BLaER1 treated with 17β-estradiol and CSF1 and Interleukin-3, amounts not matched to agents 10 nM and 100 nM (cell line): ENCODE results near the gene USP4.
A peak's percentile ranks its signal among the peaks of the same experiment; 100 is the strongest.

Experiments
- H3K27ac ChIP-seq, 11 experiments: shearing (Covaris generic); formaldehyde crosslinking; 2 replicates each; pipeline ENCODE4 v1.8.1; 2022
- H3K27me3 ChIP-seq, 11 experiments: shearing (Covaris generic); formaldehyde crosslinking; 2 replicates each; pipeline ENCODE4 v1.8.1; 2022
- H3K36me3 ChIP-seq, 11 experiments: shearing (Covaris generic); formaldehyde crosslinking; 2 replicates each; pipeline ENCODE4 v1.8.1; 2022
- H3K4me1 ChIP-seq, 10 experiments: shearing (Covaris generic); formaldehyde crosslinking; 2 replicates each; pipeline ENCODE4 v1.8.1; 2022
- H3K4me2 ChIP-seq, 11 experiments: shearing (Covaris generic); formaldehyde crosslinking; 2 replicates each; pipeline ENCODE4 v1.8.1; 2022
- H3K4me3 ChIP-seq, 10 experiments: shearing (Covaris generic); formaldehyde crosslinking; 2 replicates each; pipeline ENCODE4 v1.8.1; 2022
- H3K9ac ChIP-seq, 11 experiments: shearing (Covaris generic); formaldehyde crosslinking; 2 replicates each; pipeline ENCODE4 v1.8.1; 2022
- H3K9me3 ChIP-seq, 11 experiments: shearing (Covaris generic); formaldehyde crosslinking; replicated peaks in 1 of 11; 2 replicates each; pipeline ENCODE4 v1.8.1; 2022
- H4K20me1 ChIP-seq, 11 experiments: shearing (Covaris generic); formaldehyde crosslinking; 2 replicates each; pipeline ENCODE4 v1.8.1; 2022
- Cebpa-rat ChIP-seq, 11 experiments: shearing (Covaris generic); IDR thresholded peaks; 2 replicates each; pipeline ENCODE4 v1.8.1; 2022

The USP4 gene

GRCh38 chr3:49295489-49296058 is 44.3 kb downstream of the USP4 start:
- TF ChIP-seq Cebpa-rat (IDR thresholded peaks at IDR 0.05), result no peak
- Histone ChIP-seq H3K27ac (no peak overlapping the region), H3K4me1 (peaks cover 0 to 39% (median 0%) of the 10 kb centered on the region in 10 experiments; a peak in 7 of 20 replicates), H3K9ac (no peak overlapping the region), H3K27me3 (no peaks in the 10 kb centered on the region), H4K20me1 (peaks cover 0 to 96% (median 13%) of the 10 kb centered on the region in 11 experiments; a peak in 14 of 22 replicates), H3K4me2 (no peak overlapping the region), H3K9me3 (no peaks in the 10 kb centered on the region), H3K4me3 (no peak overlapping the region), H3K36me3 (peaks cover 98 to 100% (median 100%) of the 10 kb centered on the region in 11 experiments)

GRCh38 chr3:49294343-49294742 is 45.5 kb downstream of the USP4 start:
- H3K9ac ChIP-seq, result no peak overlapping the region
- H3K4me2 ChIP-seq, result no peak overlapping the region
- peaks cover 0 to 96% (median 13%) of the 10 kb centered on the region in 11 experiments; a peak in 14 of 22 replicates for H4K20me1 ChIP-seq
- H3K9me3 ChIP-seq, result no peaks in the 10 kb centered on the region
- no peak overlapping the region for H3K4me3 ChIP-seq
- no peak overlapping the region for H3K27ac ChIP-seq
- H3K36me3 ChIP-seq, result peaks cover 99 to 100% (median 100%) of the 10 kb centered on the region in 11 experiments
- TF ChIP-seq Cebpa-rat (IDR thresholded peaks at IDR 0.05), result no peak
- H3K27me3 ChIP-seq, result no peaks in the 10 kb centered on the region
- H3K4me1 ChIP-seq, result peaks cover 0 to 39% (median 0%) of the 10 kb centered on the region in 10 experiments; a peak in 7 of 20 replicates

GRCh38 chr3:49283997-49284396 is 55.9 kb downstream of the USP4 start:
- no peak for TF ChIP-seq Cebpa-rat (IDR thresholded peaks at IDR 0.05)
- peaks cover 94 to 100% (median 99%) of the 10 kb centered on the region in 11 experiments for H3K36me3 ChIP-seq
- peak overlapping the region in 7 of 11 experiments; percentile 2 to 56 (median 36); a peak in 12 of 22 replicates for H3K9ac ChIP-seq
- H4K20me1 ChIP-seq, result peaks cover 0 to 74% (median 18%) of the 10 kb centered on the region in 11 experiments; a peak in 14 of 22 replicates
- peak overlapping the region in 8 of 11 experiments; percentile 45 to 94 (median 80); a peak in 16 of 22 replicates for H3K4me2 ChIP-seq
- H3K9me3 ChIP-seq, result no peaks in the 10 kb centered on the region
- peaks cover 11 to 50% (median 45%) of the 10 kb centered on the region in 10 experiments for H3K4me1 ChIP-seq
- H3K27me3 ChIP-seq, result no peaks in the 10 kb centered on the region
- peak overlapping the region in 3 of 10 experiments; percentile 19 to 40 (median 27); a peak in 3 of 20 replicates for H3K4me3 ChIP-seq
- H3K27ac ChIP-seq, result peak overlapping the region in 8 of 11 experiments; percentile 1 to 71 (median 45); a peak in 13 of 22 replicates

DNA sequence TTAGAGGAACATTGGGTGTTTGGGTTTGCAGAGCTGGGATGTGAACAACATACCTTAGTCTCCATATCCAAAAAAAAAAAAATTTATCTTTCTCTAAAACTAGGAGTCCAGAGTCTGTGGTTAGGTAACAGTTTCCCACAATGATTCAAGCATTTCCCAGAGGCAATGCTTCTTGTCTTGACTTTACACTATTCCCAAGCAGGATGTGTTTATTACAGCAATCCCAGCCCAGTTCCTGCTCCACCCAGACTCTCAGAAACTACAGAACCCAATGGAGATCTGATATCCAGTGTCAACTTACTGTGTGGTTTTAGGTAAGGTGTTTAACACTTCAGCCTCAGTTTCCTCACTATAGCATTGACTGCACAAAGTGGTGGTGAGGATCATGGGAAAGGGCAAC is 60.5 kb downstream of the USP4 start:
- peak overlapping the region; percentile 52 to 97 (median 85); a peak in 20 of 22 replicates for H3K4me2 ChIP-seq
- peak overlapping the region in 2 of 11 experiments; percentile 17 to 31; a peak in 2 of 22 replicates for H3K9ac ChIP-seq
- H3K36me3 ChIP-seq, result peaks cover 57 to 81% (median 70%) of the 10 kb centered on the region in 11 experiments
- H4K20me1 ChIP-seq, result peaks cover 0 to 53% (median 5%) of the 10 kb centered on the region in 11 experiments; a peak in 10 of 22 replicates
- H3K27ac ChIP-seq, result 0 out of 22 replicates have a peak overlapping the region, but pooled peaks of 1 of the 11 experiments have one; percentile 5
- H3K4me1 ChIP-seq, result peaks cover 44 to 60% (median 56%) of the 10 kb centered on the region in 10 experiments
- no peaks in the 10 kb centered on the region for H3K27me3 ChIP-seq
- TF ChIP-seq Cebpa-rat (IDR thresholded peaks at IDR 0.05), result no peak
- no peaks in the 10 kb centered on the region; a peak in 1 of 22 replicates for H3K9me3 ChIP-seq
- H3K4me3 ChIP-seq, result no peak overlapping the region

- no peak overlapping the region for H3K4me3 ChIP-seq
- peaks cover 0 to 49% (median 0%) of the 10 kb centered on the region in 11 experiments; a peak in 4 of 22 replicates for H4K20me1 ChIP-seq
- H3K27ac ChIP-seq, result peak overlapping the region in 4 of 11 experiments; percentile 13 to 86 (median 82); a peak in 5 of 22 replicates
- peak overlapping the region; percentile 79 to 97 (median 91) for H3K4me2 ChIP-seq
- no peaks in the 10 kb centered on the region for H3K27me3 ChIP-seq
- peak overlapping the region in 7 of 11 experiments; percentile 24 to 81 (median 78); a peak in 6 of 22 replicates for H3K9ac ChIP-seq
- H3K36me3 ChIP-seq, result peaks cover 48 to 81% (median 64%) of the 10 kb centered on the region in 11 experiments
- no peaks in the 10 kb centered on the region; a peak in 1 of 22 replicates for H3K9me3 ChIP-seq
- TF ChIP-seq Cebpa-rat (IDR thresholded peaks at IDR 0.05), result no peak
- peaks cover 44 to 53% (median 50%) of the 10 kb centered on the region in 10 experiments for H3K4me1 ChIP-seq
Observed at GRCh38 chr3:49278548-49278947, 61.3 kb downstream of the USP4 start.

- H3K4me1 ChIP-seq, result peaks cover 43 to 53% (median 45%) of the 10 kb centered on the region in 10 experiments
- H3K36me3 ChIP-seq, result peaks cover 37 to 79% (median 63%) of the 10 kb centered on the region in 11 experiments
- no peak for TF ChIP-seq Cebpa-rat (IDR thresholded peaks at IDR 0.05)
- H3K9ac ChIP-seq, result peak overlapping the region; percentile 70 to 81 (median 79)
- peaks cover 0 to 42% (median 0%) of the 10 kb centered on the region in 11 experiments; a peak in 3 of 22 replicates for H4K20me1 ChIP-seq
- peak overlapping the region; percentile 72 to 86 (median 80) for H3K27ac ChIP-seq
- H3K27me3 ChIP-seq, result no peaks in the 10 kb centered on the region
- H3K4me2 ChIP-seq, result peak overlapping the region; percentile 79 to 97 (median 91)
- H3K4me3 ChIP-seq, result peak overlapping the region; percentile 33 to 67 (median 56); a peak in 19 of 20 replicates
- H3K9me3 ChIP-seq, result no peaks in the 10 kb centered on the region; a peak in 1 of 22 replicates
Observed at GRCh38 chr3:49277383-49277775, 62.5 kb downstream of the USP4 start.

DNA sequence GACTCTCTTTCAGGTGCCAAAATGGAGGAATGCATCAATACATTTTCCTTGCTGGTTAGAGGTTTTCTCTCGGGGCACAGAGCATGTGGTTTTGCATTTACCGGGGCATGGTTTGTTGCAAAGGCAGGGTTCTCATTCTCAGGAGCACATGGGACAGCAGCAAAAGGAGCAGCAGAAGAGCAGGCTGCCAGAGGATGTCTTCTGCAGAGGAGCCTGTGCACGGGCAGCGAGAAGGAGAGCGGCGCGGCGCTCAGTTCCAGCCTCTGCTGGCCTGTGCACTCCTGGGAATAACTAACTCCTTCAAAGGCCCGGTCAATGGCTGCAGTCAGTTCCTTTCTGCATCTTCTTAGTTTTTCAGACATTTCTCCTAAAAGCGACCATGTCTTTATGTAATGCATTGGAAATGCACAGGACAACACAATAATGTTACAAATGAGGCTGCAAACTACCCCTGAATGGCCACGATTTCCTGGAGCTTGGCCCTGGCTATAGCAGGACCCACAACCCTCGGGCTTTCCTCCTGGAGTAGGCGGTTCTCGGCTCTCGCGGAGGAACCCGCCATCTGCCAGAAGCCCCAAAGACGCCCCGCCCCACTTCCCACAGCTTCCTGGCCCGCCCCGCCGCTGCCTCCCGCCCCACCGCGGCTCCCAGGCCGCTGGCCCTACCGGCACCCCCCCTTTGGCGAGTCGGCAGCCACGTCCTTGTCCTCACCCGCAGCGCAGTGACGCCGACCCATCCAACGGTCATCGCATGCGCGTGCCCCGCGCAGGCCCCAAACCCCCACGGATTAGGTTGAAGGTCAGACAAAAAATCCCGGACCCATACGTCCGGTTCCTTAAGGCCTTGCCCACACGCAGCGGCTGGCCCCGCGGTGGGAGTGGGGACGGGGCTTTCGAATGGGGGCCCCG is 63.1 kb downstream of the USP4 start, which contains the start of gene C3orf62:
TSS of gene C3orf62 (minus strand) at position 758 of the 908 bp plus-strand sequence. CDS start at position 398, 360 bp downstream.
- peaks cover 32 to 78% (median 61%) of the 10 kb centered on the region in 11 experiments for H3K36me3 ChIP-seq
- H3K4me1 ChIP-seq, result peaks cover 43 to 53% (median 45%) of the 10 kb centered on the region in 10 experiments
- H3K27me3 ChIP-seq, result no peaks in the 10 kb centered on the region
- peak within 1 kb of the TSS; percentile 33 to 67 (median 56) for H3K4me3 ChIP-seq
- no peak for TF ChIP-seq Cebpa-rat (IDR thresholded peaks at IDR 0.05)
- peak within 1 kb of the TSS; percentile 72 to 86 (median 80) for H3K27ac ChIP-seq
- peaks cover 0 to 42% (median 0%) of the 10 kb centered on the region in 11 experiments; a peak in 3 of 22 replicates for H4K20me1 ChIP-seq
- peak within 1 kb of the TSS; percentile 70 to 81 (median 79) for H3K9ac ChIP-seq
- H3K4me2 ChIP-seq, result peak within 1 kb of the TSS; percentile 79 to 97 (median 91)
- no peaks in the 10 kb centered on the region; a peak in 1 of 22 replicates for H3K9me3 ChIP-seq

DNA sequence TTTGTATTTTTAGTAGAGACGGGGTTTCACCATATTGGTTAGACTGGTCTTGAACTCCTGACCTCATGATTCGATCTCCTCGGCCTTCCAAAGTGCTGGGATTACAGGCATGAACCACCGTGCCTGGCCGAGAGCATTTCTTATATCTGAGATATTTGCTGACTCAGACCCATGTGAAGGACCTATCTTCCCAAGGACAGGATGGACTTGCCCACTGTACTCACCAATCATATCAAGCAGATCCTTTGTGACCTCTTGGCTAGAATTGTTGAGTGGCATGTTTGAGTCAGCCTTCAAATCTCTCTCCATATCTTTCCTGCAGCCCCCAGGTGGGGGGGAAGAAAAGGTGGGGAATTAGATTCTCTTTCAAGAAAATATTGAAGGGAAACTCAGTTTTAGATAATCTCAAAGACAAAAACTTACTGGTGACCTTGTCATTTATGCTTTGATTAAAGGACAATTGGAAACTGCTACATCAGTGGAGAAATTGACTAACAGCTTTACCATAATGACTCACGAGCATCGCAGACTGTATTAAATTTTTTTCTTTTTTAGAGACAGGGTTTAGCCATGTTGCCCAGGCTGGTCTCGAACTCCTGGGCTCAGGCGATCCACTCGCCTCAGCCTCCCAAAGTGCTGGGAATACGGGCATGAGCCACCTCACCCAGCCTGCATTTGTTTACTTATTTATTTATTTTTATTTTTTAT is 65.9 kb downstream of the USP4 start:
- Histone ChIP-seq H3K9ac (no peak overlapping the region), H4K20me1 (peaks cover 0 to 25% (median 0%) of the 10 kb centered on the region in 11 experiments; a peak in 2 of 22 replicates), H3K27me3 (no peaks in the 10 kb centered on the region), H3K9me3 (no peaks in the 10 kb centered on the region; a peak in 1 of 22 replicates), H3K4me1 (peaks cover 34 to 66% (median 35%) of the 10 kb centered on the region in 10 experiments), H3K36me3 (peaks cover 37 to 79% (median 62%) of the 10 kb centered on the region in 11 experiments; a peak in 21 of 22 replicates), H3K27ac (no peak overlapping the region), H3K4me3 (no peak overlapping the region), H3K4me2 (no peak overlapping the region)
- no peak for TF ChIP-seq Cebpa-rat (IDR thresholded peaks at IDR 0.05)
